HG02571 (cell line): ENCODE data around the gene NAALADL1.

ENCODE experiments used
- ATAC-seq: cut with Tn5 transposase; IDR thresholded peaks from one replicate; pipeline ENCODE4 v1.9.1; 2021; ENCODE audit warnings: mild to moderate bottlenecking, moderate library complexity; ENCODE audit not compliant: unreplicated experiment

Gene NAALADL1

GRCh38 chr11:65083834-65084597 lies 25.7 kb upstream of the NAALADL1 start, which contains the start of the genes CDCA5 and ZFPL1:
CDCA5 (minus strand) TSS chr11:65084040; CDS start chr11:65083978, 62 bp downstream.
ZFPL1 (plus strand) TSS chr11:65084222; CDS start chr11:65084699, 477 bp downstream.
- peak; percentile 73 for ATAC-seq

DNA sequence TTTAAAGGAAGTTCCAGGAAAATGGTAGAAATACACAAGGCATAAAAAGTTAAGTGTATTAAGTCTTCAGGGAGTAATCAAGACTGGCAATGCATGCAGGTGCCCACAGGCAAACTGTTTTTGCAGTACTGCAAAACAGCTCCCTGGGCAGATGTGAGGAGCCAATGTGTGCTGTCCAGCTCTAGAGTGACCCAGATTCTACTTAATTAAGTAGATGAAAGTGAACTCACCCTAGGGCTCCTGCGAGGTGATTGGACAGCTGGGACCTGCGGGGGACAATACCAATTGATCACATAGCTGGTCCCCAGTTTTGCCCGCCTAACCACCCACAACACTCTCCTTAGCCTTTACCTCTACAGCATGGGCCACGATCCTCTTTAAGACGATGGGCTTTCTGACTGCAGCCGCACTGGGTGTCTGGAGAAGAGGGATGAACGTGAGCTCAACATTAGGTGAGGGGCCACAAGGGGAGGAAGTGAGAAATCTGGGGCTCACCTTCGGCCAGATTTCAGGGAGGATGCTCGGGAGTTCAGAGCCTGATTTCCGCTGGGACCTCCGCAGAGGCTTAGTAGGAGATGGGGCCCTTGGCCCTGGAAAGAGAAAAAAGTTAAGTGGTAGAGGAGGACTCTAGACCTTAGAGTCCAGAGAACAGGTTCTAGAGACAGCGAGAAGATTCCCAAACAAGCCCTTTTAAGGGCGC lies 24.9 kb upstream of the NAALADL1 start:
- ATAC-seq = no peak

- no peak for ATAC-seq
Measured at GRCh38 chr11:65078786-65079342, 20.5 kb upstream of the NAALADL1 start.

GRCh38 chr11:65078151-65078550 lies 19.8 kb upstream of the NAALADL1 start:
- no peak for ATAC-seq

- no peak for ATAC-seq
Measured at GRCh38 chr11:65077451-65077850, 19.1 kb upstream of the NAALADL1 start.

GRCh38 chr11:65072631-65072966 lies 14.2 kb upstream of the NAALADL1 start:
- ATAC-seq = no peak

- ATAC-seq = no peak
Measured at GRCh38 chr11:65071907-65072630, 13.7 kb upstream of the NAALADL1 start.

DNA sequence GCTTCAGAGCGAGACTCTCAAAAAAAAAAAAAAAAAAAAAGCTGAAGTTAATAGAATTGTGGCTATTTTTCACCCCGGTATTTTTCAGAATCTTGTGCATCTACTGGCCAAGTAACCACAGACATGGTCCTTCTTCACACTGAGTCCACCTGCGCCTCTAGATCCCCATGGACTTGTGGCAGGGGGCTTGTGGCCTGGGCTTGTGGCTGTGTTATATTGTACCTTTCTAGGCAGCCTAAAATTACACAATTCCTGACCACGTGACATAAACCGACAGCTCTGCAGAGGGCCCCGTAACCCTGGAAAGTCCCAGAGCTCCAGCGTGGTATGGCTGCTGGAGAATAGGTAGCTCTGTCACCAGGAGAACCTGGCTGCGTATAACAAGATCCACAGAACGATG lies 10.9 kb upstream of the NAALADL1 start:
- no peak for ATAC-seq

DNA sequence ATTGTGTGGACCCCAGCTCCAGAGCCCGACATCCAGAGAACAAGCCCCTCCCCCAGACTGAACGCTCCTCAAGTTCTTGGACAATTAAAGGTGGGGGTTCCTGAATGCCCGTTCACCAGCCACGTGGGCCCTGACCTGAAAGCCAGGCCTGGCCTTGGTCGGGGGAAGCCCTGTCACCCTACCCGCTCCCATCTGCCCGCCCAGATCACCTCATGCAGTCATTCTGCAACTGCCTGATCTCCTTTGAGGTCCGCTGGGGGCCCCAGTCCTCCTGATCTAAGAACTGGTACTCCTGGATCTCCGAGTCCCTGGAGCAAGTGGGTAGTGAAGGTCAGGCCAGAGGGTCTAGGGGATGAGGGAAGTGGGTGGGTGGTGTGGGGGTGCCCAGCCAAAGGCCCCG lies 9.1 kb upstream of the NAALADL1 start:
- ATAC-seq = no peak

- ATAC-seq = no peak
Measured at GRCh38 chr11:65066805-65067291, 8.5 kb upstream of the NAALADL1 start.

DNA sequence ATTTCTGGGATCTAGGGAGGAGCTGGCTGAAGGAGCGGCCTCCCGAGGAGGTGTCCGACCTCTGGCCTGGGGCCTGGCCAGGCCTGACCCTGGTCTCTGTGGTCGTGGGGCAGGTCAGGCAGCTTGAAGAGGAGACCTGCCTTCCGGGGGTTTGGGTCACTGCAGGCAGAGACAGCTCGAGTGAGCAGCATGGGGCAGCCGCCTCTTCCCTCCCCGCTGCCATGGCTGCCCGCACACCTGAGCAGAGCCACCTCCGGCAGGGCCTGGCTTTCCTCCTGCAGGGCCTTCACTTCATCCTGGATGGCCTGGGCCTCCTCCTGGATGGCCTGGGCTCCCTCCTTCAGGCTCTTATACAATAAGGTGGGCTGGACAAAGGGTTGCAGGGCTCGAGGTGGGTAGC lies 8.0 kb upstream of the NAALADL1 start:
- ATAC-seq = no peak

GRCh38 chr11:65065851-65066250 lies 7.5 kb upstream of the NAALADL1 start:
- no peak for ATAC-seq

DNA sequence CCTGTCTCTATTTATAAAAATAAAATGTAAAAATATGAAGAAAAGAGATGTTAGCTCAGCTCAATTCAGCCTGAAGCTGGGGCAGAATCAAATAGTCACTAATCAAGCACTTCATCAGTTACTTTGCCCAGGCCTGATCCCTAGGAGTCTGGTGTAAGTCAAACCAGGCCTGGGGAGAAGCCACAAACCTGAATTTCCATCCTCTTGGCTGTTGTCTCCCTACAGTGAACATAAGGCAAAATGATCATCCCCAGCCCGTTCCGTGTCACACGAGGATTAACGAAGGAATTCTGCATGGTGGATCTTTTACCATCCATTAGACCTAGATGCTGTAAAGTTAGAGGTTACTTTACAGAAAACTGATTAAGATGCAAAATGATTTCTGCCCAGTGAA lies 6.5 kb upstream of the NAALADL1 start:
- ATAC-seq = no peak

DNA sequence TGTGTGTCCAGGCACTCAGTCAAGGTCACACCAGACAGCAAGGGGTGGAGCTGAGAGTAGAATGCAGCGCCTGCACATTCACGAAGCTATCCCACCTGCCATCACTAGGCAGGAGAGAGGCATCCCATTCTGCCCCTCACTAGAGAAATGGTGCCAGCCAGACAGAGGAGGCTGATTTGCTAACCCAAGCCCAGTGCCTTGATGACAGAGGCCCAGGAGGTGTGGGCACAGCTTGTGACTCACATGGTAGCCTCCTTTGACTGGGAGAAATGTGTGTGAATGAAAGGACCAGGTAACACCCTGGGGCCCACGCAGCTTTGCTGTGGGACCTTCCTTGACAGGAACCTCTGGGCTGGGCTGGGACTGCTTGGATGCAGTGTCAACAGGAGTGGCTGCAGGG lies 5.2 kb upstream of the NAALADL1 start:
- no peak for ATAC-seq

DNA sequence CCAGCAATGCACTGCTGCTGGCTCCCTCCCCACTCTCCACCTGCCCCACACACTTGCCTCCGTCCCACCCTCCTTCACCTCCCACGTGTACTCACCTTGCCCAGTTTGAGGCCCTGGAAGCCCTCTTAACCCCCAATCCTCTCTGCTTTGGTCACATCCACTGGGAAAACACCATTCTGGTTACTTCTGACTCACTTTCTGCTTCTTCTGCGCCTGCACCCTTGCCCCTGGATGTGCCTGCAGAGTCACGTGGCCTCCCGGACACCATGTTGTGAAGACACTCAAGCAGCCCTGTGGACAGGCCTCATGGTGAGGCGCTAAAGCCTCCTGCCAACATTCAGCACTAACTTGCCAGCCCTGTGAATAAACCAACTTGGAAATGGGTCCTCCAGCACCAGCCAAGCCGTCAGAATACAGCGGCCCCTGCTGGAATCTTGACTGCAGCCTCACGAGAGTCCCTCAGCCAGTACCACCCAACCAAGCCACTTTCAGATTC lies 2.6 kb upstream of the NAALADL1 start:
- ATAC-seq = no peak

DNA sequence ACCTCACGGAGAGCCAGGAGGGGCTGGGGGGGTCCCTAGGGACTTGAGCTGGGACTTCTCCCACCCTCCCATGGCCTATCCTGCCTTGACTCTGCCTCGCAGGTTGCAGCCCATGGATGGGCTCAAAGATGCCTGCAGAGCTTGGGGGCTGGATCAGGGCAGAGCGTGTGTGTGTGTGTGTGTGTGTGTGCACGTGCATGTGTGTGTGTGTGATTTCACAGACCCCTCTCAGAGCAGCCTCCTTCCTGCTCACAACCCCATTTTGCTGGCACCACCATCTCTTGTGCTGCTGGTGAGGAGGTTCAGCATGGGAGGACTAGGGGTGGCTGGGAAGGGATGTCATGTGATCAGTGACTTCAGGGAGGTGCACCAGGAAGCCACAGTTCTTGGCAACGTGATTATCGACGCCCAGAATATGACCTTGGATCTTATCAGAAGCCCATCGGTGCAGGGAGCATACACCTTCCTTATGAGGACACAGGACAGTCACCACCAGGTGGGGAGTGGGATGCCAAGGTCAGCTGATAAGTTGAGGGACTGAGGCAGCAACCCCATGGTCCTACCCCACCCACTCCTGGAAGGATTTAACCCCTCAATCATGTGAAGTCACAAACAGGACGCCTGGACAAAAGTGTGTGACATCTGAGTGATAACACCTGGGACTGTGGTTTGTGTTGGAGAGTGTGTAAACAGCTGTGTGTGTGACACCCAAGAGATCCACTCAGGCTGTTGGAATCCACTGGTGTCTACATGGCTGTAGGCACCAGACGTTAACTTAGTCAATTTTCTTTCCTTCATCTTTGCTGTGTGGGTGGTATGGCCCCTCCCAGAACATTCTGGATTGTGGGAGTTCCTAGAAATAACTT lies 1.8 kb upstream of the NAALADL1 start:
- no peak for ATAC-seq

DNA sequence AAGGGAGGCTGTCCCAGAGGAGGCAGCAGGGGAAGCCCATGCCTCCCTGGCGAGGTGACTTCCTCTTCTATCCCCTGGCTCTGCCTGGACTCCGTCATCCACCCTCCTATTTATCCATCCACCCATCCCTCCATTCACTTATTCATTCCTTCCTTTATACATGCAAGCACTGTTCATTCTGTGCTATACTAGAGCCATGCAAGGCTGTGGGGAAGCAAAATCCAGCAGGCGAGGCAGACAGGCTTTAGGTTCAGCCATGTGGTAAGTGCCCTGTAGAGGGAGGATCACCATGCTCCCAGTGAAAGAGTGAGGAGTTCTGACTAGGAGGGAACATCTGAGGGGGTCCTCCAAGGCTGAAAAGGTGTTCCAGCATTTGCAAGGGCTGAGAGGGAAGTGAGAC lies 1.2 kb upstream of the NAALADL1 start:
- no peak for ATAC-seq

DNA sequence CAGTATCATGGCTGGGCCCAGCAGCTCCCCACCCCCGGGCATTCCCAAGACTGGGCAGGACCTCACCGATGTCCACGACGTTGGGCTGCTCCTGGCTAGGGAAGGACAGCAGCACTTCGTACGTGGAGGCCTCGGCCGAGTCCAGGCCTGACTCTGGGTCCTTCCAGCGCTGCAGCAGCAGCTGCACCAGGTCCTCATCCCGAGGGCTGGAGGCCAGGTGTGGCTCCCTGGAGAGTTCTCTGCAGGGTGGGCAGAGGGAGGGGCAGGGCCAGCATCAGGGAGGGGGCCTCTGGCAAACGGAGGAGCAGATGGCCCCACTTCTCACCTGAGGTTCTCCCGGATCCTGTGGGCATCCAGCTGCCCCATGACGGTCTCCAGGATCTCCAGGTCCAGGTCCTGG lies 341 bp downstream of the NAALADL1 start:
- no peak for ATAC-seq

DNA sequence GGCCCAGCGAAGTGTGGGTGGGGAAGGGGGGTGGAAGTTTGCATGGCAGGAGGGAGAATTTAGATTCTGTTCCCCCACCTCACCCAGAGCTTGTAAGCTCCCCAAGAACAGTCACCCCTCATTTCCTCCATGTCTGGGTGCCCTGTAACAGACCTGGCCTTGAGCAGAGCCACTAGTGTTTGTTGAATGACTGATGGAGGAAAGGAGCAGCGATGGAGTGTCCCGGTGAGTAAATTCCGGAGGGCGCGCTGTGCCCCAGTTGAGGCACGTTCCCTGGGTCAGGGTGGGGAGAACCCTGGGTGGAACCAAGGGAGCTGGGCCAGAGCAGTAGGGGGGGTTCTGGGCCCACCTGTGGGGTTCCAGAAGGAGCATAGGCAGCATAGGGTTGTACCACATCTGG lies 827 bp downstream of the NAALADL1 start:
- no peak for ATAC-seq

- no peak for ATAC-seq
Measured at GRCh38 chr11:65056999-65057398, 1.4 kb downstream of the NAALADL1 start.
